ENCODE data around the gene RFX4.

The RFX4 gene

GRCh38 chr12:106740818-106741217, 158.0 kb downstream of the RFX4 start:
- no peak for DNase-seq
- no peak overlapping the region for H3K4me2 ChIP-seq (ENCODE audit: insufficient read depth, low read length)
- no peaks in the 10 kb centered on the region for H3K79me2 ChIP-seq (ENCODE audit: insufficient read depth, low read length)
- no peak overlapping the region for H2AFZ ChIP-seq (ENCODE audit: low read depth, low read length)
- no peaks in the 10 kb centered on the region for H3K27me3 ChIP-seq (ENCODE audit: insufficient read depth, low read length, poor library complexity)
- no peak overlapping the region for H3K4me3 ChIP-seq (ENCODE audit: low read depth in 1 of 2, low read length in 2 of 2)
- ATAC-seq (ENCODE audit: insufficient read depth, low read depth) = no peak
- H3K9me3 ChIP-seq (ENCODE audit: insufficient read depth, low read length, severe bottlenecking) = no peaks in the 10 kb centered on the region
- no peaks in the 10 kb centered on the region for H4K20me1 ChIP-seq (ENCODE audit: insufficient read depth, low read length)
- H3K27ac ChIP-seq (ENCODE audit: low read length) = no peak overlapping the region
- TF ChIP-seq, protein P1, sequence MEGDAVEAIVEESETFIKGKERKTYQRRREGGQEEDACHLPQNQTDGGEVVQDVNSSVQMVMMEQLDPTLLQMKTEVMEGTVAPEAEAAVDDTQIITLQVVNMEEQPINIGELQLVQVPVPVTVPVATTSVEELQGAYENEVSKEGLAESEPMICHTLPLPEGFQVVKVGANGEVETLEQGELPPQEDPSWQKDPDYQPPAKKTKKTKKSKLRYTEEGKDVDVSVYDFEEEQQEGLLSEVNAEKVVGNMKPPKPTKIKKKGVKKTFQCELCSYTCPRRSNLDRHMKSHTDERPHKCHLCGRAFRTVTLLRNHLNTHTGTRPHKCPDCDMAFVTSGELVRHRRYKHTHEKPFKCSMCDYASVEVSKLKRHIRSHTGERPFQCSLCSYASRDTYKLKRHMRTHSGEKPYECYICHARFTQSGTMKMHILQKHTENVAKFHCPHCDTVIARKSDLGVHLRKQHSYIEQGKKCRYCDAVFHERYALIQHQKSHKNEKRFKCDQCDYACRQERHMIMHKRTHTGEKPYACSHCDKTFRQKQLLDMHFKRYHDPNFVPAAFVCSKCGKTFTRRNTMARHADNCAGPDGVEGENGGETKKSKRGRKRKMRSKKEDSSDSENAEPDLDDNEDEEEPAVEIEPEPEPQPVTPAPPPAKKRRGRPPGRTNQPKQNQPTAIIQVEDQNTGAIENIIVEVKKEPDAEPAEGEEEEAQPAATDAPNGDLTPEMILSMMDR (IDR thresholded peaks at IDR 0.05; ENCODE audit: borderline replicate concordance, extremely low read depth, low read length, poor library complexity, severe bottlenecking) = no peak
- no peaks in the 10 kb centered on the region for H3K36me3 ChIP-seq (ENCODE audit: insufficient read depth, low read length)
- no peaks in the 10 kb centered on the region for H3K4me1 ChIP-seq (ENCODE audit: insufficient read depth, low read length)
- H3K9ac ChIP-seq (ENCODE audit: low read depth, low read length) = no peak overlapping the region

- Histone ChIP-seq H3K9ac (ENCODE audit: low read depth, low read length) (no peak overlapping the region), H3K79me2 (ENCODE audit: insufficient read depth, low read length) (no peaks in the 10 kb centered on the region), H3K4me1 (ENCODE audit: insufficient read depth, low read length) (no peaks in the 10 kb centered on the region), H3K36me3 (ENCODE audit: insufficient read depth, low read length) (no peaks in the 10 kb centered on the region), H4K20me1 (ENCODE audit: insufficient read depth, low read length) (no peaks in the 10 kb centered on the region), H3K27me3 (ENCODE audit: insufficient read depth, low read length, poor library complexity) (no peaks in the 10 kb centered on the region), H3K4me3 (ENCODE audit: low read depth in 1 of 2, low read length in 2 of 2) (no peak overlapping the region), H3K9me3 (ENCODE audit: insufficient read depth, low read length, severe bottlenecking) (no peaks in the 10 kb centered on the region), H3K27ac (ENCODE audit: low read length) (no peak overlapping the region), H3K4me2 (ENCODE audit: insufficient read depth, low read length) (no peak overlapping the region), H2AFZ (ENCODE audit: low read depth, low read length) (no peak overlapping the region)
- ATAC-seq (ENCODE audit: insufficient read depth, low read depth) (no peak), DNase-seq (no peak)
- TF ChIP-seq, protein P1 (IDR thresholded peaks at IDR 0.05; ENCODE audit: borderline replicate concordance, extremely low read depth, low read length, poor library complexity, severe bottlenecking) = no peak
- no peak for TF ChIP-seq EZH2 (IDR thresholded peaks at IDR 0.05; ENCODE audit: borderline replicate concordance, low read depth, low read length, severe bottlenecking)
These were observed 158.4 kb downstream of the RFX4 start for GRCh38 chr12:106741247-106741646.

GRCh38 chr12:106743270-106743988, 160.6 kb downstream of the RFX4 start:
- H3K27me3 ChIP-seq (ENCODE audit: insufficient read depth, low read length, poor library complexity) = no peaks in the 10 kb centered on the region
- H4K20me1 ChIP-seq (ENCODE audit: insufficient read depth, low read length) = no peaks in the 10 kb centered on the region
- TF ChIP-seq, protein P1 (IDR thresholded peaks at IDR 0.05; ENCODE audit: borderline replicate concordance, extremely low read depth, low read length, poor library complexity, severe bottlenecking) = no peak
- TF ChIP-seq EZH2 (IDR thresholded peaks at IDR 0.05; ENCODE audit: borderline replicate concordance, low read depth, low read length, severe bottlenecking) = no peak
- H2AFZ ChIP-seq (ENCODE audit: low read depth, low read length) = no peak overlapping the region
- H3K4me2 ChIP-seq (ENCODE audit: insufficient read depth, low read length) = no peak overlapping the region
- no peaks in the 10 kb centered on the region for H3K4me1 ChIP-seq (ENCODE audit: insufficient read depth, low read length)
- H3K36me3 ChIP-seq (ENCODE audit: insufficient read depth, low read length) = no peaks in the 10 kb centered on the region
- no peak overlapping the region for H3K4me3 ChIP-seq (ENCODE audit: low read depth in 1 of 2, low read length in 2 of 2)
- DNase-seq (no peak), ATAC-seq (ENCODE audit: insufficient read depth, low read depth) (no peak)
- H3K27ac ChIP-seq (ENCODE audit: low read length) = no peak overlapping the region
- no peaks in the 10 kb centered on the region for H3K79me2 ChIP-seq (ENCODE audit: insufficient read depth, low read length)
- H3K9me3 ChIP-seq (ENCODE audit: insufficient read depth, low read length, severe bottlenecking) = no peaks in the 10 kb centered on the region
- no peak overlapping the region for H3K9ac ChIP-seq (ENCODE audit: low read depth, low read length)
